GM21825 (cell line): Measurements from ENCODE around the gene SPECC1.

Source experiments
- ATAC-seq: cut with Tn5 transposase; IDR thresholded peaks from one replicate; pipeline ENCODE4 v1.9.1; 2021; ENCODE audit warnings: mild to moderate bottlenecking, moderate library complexity; ENCODE audit not compliant: unreplicated experiment

The SPECC1 gene

DNA sequence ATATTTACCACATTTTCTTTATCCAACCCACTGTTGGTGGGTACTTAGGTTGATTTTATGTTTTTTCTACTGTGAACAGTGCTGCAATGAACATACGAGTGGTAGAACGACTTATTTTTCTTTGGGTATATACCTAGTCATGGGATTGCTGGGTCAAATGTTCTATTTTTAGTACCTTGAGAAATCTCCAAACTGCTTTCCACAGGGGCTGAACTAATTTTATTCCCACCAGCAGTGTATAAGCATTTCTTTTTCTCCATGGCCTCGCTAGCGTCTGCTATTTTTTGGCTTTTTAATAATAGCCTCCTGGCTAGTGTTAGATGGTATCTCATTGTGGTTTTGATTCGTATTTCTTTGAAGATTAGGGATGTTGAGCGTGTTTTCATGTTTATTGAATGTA lies 255.8 kb downstream of the SPECC1 start:
- no peak for ATAC-seq

DNA sequence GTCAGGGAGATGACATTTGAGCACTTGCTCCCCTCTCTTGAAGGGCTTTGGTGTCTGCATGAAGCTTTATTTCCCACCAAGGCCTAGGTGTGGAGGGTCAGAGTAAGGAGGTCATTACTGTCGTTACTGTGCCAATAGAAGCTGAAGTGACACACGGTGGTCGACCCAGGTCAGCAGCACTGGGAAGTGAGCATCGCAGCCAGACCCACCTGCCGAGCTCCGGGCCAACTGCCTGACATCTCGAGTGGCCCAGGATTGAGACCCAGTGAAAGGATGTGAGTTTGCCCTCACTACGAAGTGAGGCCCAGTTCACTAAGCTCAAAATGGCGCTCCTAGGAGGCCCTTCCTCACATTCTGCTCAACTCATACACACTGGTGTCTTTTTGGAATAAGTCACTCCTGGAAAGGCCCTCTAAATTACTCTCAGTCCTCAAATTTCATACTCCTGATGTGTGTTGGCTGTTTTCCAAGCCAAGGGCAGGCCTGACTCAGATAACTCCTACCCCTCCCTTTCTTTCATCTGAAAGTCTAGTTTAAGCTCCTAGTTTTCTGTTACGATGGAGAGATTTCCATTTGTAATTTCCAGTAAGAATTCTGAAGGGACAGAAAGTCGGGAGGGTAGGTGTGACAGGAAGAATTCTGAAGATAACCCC lies 257.8 kb downstream of the SPECC1 start:
- ATAC-seq, result no peak

DNA sequence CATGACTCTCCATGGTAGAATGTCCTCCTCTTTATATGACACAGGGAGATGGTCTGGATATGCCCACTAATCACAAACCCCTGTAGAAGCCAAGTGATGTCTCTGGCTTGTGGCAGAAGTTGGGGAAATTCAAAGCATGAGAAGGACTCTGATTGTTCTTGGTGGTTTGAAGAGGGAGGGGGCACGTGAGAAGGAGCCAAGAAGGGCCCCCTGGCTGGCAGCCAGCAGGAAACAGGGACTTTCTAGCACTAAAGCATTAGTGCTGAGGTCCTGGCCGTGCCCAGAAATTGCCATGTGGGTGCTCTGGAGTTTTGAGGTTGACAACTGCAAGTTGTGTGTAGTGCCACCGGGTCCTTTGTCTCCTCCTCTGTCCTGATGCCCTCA lies 258.3 kb downstream of the SPECC1 start:
- no peak for ATAC-seq

DNA sequence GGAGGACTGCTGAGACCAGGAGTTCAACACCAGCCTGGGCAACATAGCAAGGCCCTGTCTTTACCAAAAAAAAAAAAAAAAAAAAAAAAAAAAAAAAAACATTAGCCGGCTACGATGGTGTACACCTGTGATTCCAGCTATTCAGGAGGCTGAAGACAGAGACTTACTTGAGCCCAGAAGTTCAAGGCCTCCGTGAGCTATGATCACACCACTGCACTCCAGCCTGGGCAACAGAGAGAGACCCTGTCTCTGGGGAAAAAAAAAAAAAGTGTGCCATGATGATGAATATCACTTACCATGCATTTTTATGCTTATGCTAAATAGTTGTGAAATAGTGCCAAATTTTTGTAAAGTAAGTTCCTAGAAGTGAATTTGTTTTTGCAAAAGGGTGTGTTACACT lies 261.2 kb downstream of the SPECC1 start:
- no peak for ATAC-seq

DNA sequence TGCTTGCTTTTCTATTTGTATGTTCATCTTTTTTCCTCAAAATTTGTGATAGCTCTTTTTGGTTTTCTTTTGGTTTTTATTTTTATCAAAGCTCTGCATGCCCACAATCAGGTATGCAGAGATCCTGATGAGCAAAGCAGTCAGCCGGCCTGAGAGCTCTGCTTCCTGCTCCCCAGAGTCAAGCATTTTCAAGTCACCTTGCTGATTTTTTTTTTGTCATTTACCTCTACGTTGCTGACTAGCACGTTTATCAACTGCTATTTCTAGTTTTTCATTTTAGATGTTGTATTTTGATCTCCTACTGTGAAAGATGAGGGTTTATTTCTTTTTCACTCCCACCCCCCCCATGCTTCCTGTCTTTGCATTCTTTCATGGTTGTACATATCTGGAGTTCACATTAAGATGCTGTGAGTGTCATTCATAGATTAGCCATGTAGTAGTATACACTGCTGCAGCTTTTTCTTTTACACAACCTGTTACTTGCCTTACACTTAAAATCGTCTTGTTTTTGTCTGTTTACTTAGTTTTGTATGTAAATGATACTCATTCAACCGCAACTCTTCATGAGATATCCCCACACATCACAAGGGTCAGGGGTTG lies 262.0 kb downstream of the SPECC1 start:
- no peak for ATAC-seq

DNA sequence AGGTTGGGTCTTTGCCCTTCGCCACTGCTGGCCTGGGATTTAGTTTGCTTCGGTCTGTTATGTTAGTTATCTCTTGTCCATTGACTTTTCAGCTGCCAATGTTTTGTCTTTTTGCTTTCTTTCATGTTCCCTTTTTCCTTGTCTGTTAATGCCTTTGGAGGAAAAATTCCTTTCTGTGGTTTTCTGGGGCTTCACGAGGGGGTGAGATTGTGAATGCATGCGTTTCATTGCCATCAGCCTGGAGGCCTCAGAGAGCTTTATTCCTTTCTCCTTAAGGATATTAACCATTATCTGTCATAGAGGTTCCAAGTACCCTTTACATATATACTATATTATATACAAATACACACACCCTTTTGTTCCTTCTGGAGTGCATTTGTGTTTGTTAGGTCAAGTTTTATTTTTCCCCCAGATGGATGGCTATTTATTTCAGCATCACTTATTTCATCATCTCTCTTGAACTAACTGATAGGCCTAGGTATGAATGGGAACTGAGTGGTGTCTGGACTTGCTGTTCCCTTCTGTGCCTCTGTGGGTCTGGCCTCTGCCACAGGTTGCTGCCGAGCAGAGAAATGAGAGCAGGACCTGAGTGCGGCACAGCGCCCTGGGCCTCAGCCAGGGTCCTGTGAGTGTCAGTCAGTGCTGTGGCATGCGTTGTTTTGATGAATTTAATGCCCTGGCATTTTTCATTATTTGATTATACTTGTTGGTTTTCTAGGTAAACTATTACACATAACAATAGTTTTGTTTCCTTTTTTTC lies 264.8 kb downstream of the SPECC1 start:
- no peak for ATAC-seq

DNA sequence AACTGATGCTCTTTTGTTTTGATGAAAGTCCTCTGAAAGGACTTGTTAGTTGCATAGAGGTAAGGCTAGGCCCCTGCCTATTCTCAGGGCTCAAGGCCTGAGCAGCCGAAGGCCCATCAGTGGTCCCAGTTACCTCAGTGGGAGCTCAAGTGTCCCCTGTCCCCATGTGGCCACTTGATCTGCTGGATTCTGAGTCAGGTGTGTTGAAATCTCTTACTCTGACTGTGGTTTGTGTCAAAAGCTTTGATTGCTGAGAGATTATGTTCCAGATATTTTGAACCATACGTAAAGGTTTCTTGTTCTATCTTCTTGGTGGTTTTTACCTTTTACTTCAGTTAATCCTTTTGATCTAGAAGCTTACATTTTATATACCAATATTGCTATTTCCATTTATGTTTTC lies 266.5 kb downstream of the SPECC1 start:
- no peak for ATAC-seq

DNA sequence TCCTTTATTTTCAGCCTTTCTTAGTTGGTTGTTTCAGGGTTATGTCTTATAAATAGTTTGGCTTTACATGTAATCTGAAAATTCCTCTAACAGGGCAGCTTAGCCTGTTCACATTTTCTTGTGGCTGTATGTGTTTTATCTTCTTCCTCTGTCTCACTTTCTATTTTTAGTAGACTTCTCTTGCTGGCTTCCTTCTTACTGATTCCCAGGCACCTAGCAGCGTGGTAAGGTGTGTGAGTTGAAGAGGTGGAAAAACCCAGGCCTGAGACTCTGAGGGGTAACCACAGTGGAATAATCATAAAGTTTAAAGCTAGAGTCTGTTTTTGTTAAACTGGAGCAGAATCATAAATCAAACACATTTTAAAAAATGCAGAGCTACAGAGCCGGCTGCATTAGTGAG lies 267.3 kb downstream of the SPECC1 start:
- ATAC-seq, result no peak

DNA sequence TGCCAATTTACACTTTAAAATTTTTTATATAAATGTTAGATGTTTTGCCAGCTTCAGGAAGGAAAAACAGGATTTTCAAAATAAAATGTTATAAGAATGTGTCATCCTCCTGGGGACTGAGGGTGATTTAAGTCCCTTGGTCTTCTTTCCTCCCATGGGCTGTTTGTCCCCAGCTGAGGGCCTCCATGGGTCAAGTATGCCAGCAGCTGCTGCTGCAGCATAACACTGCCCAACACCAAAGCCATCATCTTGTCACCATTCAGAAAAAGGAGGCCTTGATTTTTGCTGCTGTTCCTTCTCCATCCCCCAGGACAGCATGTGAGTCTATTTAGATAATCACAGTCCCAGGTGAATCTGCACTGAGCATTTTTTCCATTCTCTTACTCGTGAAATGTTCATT lies 269.6 kb downstream of the SPECC1 start:
- ATAC-seq, result no peak

DNA sequence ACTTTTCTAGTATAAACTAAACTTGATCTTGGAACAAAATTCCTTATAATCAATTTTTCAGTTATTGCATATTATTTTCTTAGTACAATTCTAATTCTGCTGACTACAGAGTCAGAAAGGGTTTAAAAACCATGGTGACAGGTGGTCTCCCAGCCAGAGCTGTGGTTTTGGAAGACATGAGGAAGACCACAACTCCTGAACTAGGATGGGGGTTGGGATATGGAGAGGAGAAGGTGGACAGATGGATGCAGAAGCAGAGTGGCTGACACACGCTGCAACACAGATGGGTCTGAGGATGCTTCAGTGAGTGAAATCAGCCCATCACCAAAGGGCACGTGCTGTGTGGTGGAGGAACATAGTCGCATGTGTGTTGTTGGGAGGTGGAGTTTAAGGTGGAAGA lies 270.5 kb downstream of the SPECC1 start:
- ATAC-seq, result no peak

DNA sequence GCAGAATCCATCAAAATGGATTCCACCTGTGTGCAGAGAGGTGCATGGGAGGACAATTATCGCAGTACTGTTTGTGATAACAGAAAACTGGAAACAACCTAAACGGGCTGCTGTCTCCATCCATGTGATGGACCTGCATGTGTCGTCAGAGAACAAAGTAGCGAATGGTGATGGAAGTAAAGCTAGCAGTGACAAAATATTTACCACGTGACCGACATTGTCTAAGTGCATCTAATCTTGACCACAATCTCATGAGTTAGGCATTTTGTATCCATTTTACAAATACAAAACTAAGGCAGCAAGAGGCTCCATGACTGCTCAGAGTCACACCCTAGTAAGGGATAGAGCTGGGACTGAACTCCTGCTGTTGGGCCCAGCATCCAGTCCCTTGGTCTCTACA lies 270.9 kb downstream of the SPECC1 start:
- ATAC-seq, result no peak

DNA sequence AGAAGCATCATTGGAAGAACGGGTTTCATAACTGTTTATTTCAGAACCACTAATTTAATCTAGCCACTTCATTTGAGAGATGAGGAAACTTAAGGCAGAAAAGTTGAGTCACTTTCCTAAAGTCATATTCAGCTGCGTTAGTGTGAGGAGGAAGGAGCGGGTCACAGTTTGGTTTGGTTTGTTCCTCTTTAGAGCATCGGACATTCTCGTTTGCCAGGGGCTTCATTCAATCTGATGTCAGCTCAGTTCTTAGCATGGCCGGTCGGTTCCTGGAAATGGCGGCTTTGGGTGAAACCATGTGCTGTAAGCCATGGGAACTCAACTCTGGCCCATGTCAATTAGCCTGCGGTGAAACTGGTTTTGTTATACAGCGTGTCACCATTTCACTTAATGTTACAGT lies 271.7 kb downstream of the SPECC1 start:
- ATAC-seq, result no peak

DNA sequence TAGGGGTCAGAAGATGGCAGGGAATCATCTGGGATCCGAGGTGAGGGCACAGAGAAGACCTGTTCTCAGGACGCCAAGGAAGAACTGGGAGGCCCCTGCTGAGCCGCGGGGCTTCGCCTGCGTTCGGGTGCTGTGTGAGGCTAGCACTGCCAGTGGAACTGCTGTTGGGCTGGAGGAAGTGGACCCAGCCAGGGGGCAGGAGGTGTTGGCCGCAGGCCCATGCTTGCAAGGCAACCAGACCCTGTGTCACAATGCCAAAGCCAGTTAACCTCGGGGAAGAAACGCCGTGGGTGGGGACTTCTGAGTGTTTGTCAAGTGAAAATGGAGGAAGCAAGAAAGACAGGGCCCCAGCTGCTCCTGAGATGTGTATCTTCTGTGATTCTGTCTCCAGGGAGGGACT lies 272.7 kb downstream of the SPECC1 start:
- no peak for ATAC-seq

DNA sequence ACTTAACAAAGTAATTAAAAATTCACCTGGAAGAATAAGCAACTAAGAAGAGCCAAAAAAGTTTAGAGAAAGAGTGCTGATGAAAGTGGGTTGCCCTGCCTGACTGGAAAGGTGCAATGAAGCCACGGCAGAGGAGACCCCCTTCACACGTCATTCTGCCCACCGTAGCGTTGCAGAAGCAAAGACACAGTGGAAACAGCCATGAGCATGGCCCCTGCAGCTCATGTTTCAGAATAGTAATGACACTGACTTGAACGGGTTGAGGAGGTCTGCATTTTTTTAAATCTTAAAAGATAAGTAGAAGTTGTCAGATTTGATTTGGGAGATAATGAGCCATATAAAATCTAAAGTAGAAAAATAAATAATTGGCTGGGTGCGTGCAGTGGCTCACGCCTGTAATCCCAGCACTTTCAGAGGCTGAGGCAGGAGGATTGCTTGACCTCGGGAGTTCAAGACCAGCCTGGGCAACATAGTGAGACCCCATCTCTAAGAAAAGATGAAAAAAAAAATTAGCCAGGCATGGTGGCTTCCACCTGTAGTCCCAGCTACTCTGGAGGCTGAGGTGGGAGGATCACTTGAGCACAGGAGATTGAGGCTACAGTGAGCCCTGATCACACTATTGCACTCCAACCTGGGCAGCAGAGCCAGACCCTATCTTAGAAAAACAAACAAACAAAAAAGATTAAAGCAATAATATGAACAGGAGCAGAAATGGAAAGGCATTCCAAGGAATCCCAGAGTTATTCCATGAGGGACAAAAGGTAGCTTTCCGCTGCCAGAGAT lies 273.6 kb downstream of the SPECC1 start:
- ATAC-seq, result no peak

DNA sequence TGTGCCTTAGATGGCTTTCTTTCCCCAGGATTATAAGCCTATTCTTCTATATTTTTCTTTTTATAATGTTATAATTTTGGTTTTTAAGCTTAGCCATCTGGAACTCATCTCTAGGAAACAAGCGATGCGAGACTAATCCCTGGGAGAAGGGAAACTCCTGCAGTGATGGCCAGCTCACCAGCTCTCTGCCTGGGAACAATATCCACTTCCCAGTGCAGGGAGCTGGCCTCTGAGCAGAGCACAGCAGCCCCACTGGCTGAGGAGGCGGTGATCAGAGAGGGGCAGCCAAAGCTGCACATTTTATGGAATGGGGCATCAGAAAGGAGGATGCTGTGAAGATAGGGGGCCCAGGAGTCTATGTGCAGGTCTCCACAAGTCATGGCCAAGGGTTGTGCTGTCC lies 274.9 kb downstream of the SPECC1 start:
- ATAC-seq, result no peak

DNA sequence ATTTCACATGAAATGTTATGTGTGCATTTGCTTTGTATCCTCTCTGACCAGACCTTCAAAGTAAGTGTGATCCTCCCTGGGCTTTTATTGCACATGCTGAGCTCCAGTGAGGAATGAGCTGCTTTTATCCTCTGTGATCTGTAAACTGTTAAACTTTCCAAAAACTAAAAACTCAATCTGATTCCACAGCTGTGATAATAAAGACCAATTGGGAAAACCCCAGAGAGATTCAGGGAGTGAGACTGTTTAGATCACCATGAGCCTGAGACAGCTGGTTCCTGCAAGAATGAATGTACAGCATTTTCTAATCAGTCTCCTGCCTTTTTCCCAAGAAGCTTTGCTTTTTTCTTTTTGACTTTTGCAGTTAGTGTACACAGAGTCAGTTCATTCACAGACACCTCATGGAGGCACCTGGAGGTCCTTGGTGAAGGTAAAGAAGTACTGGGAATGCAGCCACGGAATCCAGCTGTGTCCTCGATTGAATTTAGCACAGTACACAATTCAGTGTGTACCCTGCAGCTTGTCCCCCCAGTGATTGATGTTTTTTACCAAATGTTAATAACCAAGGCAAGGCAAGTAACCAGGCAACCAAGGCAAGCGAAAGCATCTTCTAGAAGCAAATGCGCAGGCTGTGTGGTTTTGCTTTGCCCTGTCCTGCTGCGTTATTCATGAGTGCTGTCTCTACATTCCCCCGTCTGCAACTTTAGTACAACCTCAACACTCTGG lies 275.6 kb downstream of the SPECC1 start:
- no peak for ATAC-seq

DNA sequence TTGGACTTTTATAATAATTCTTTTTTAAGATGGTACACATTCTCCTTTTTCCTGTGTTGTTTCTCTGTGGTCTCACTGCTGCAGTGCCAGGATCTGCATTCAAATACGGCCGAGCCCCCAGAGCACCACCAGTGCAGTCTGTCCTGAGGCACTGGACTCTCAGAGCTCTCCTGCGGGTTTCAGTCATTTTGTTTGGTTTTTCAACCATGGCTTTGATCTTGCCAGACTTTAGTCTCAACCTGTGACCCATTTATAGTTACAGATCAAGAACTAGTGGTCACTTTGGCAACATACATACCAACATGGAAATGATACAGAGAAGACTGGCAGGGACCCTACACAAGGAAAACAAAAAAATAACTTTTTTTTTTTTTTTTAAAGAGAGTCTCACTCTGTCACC lies 280.8 kb downstream of the SPECC1 start:
- ATAC-seq, result no peak

DNA sequence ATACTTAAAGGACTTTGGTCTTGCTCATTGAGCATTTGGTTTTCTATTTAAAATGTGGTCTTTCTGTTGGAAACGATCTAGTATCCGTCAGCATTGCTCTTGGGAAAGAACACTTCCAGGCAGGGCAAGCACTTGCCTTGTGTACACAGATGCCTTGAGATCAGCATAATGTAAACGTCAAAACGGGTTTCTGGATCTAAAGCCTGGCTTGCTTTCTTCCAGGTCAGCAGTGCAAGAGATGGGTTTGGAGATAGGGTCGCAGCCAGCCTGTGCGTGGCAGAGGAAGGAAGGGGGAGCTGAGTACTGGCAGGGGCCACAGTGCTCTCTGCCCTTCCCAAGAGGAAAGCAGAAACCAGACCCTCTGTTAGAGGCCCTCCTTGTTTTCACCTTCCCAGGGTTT lies 282.7 kb downstream of the SPECC1 start:
- no peak for ATAC-seq

DNA sequence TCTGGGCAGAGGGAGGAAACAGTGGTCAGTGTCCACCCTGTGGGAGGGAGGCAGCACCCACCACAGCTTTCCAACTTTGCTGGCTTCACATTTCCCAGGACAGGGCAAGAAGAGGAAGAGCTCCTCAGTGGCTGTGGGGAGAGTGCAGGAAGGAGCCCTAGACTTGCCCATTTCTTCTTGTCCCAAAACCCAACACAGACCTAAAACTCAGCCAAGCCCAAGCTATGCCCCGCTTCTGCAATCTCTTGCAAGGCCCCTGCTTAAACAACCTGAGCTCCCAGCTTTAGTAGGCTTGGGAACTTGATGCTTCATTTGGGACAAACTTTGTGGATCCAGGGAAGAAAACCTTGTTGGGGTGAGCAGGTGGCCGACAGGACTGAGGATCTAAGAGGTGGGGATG lies 284.3 kb downstream of the SPECC1 start:
- ATAC-seq, result no peak

DNA sequence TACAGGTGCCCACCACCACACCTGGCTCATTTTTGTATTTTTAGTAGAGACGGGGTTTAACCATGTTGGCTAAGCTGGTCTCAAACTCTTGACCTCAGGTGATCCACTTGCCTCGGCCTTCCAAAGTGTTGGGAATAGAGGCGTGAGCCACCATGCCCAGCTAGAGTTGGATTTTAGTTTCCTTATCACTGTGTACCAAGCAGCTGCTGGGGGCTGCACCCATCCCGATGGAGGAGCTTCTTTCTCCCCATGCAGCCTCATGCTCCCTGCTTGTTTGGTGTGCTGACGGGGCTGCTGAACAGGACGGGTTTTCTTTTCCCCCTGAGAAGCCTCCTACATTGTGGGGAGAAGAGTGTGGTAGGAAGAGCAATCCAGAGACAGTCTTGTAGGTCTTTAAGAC lies 285.0 kb downstream of the SPECC1 start:
- ATAC-seq, result no peak

DNA sequence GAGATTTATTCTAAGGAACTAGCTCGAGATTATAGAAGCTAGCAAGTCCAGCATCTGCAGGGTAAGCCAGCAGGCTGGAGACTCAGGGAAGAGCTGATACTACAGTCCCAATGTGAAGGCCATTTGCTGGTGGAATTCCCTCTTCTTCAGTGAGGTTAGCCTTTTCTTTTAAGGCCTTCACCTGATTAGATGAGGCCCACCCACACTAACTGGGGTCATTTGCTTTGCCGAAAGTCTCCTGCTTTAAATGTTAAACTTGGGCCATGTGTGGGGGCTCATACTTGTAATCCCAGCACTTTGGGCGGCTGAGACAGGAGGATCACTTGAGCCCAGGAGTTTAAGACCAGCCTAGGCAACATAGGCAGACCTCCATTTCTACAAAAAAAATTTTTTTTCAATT lies 289.9 kb downstream of the SPECC1 start:
- no peak for ATAC-seq
